Brain microvascular endothelial cell (primary cell): ENCODE measurements around the gene PPIA.

Experiments
- DNase-seq: peaks from one replicate; pipeline ENCODE4 v3.0.0-alpha.2; 2020
- H3K27ac ChIP-seq: fragments of 250-450 bp; sonication (Bioruptor Pico); 2 replicates; pipeline ENCODE4 v1.5.1; 2020; ENCODE audit warnings: mild to moderate bottlenecking, moderate library complexity
- H3K27me3 ChIP-seq: fragments of 250-450 bp; sonication (Bioruptor Pico); replicated peaks from 2 replicates; pipeline ENCODE4 v1.5.1; 2020; ENCODE audit warnings: mild to moderate bottlenecking
- H3K36me3 ChIP-seq: fragments of 250-450 bp; sonication (Bioruptor Pico); replicated peaks from 2 replicates; pipeline ENCODE4 v1.5.1; 2020; ENCODE audit warnings: mild to moderate bottlenecking
- H3K4me3 ChIP-seq: 2 replicates; pipeline ENCODE4 v1.5.1; 2011; ENCODE audit warnings: low read depth, mild to moderate bottlenecking, control low read depth, low read length, moderate library complexity
- in situ Hi-C: cut with HindIII; loops from 2 replicates; pipeline ENCODE4 v1.10.0; 2017; ENCODE audit warnings: low sequenced_read_pairs, low pct_ligation_motif_present
- TF ChIP-seq, protein P1 (sequence below): IDR thresholded peaks from 2 replicates; pipeline ENCODE4 v1.5.1; 2011; ENCODE audit warnings: low read depth, mild to moderate bottlenecking, moderate library complexity, low read length, control low read depth, inconsistent platforms; ENCODE audit errors: missing control alignments

Gene PPIA

DNA sequence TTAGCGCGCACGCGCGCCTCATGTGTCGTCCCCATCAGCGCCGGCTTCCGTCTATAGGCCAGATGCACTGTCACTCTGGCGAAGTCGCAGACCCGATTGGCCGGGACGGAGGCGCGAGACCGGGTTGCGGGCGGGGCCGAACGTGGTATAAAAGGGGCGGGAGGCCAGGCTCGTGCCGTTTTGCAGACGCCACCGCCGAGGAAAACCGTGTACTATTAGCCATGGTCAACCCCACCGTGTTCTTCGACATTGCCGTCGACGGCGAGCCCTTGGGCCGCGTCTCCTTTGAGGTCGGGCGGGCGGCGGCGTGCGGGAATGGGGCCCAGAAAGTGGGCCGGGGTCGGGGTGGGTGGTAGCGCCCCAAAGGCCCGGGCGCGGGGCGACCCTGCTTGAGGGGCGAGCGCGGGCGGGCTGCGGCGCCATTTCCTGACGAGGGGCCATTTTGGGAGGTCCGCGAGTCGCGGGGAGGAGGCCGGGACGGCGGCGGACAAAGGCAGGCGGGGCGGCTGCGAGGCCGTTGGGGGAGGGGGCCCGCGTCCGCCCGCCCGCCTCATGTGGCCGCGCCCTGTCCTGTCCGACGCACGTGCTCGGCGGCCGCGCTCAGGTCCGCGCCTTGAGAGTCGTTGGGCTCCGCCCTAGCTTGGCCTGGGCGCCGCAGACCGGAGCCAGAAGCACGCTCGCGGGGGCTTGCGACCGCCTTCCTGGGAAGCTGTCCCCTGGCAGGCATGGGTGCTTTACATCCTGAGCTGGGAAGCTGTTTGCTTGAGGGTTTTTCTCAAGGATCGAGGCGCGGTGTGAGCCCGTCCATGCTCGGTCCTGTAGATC, at the start of gene PPIA:
Gene PPIA (plus strand): TSS at position 178 of the 825 bp plus-strand sequence. CDS start 44 bp downstream, at position 222.
- Histone ChIP-seq H3K4me3 (peak within 1 kb of the TSS; percentile 98), H3K27ac (peak within 1 kb of the TSS; percentile 96), H3K36me3 (peaks cover 39% of the 10 kb centered on the region), H3K27me3 (no peaks in the 10 kb centered on the region)
- TF ChIP-seq, protein P1, sequence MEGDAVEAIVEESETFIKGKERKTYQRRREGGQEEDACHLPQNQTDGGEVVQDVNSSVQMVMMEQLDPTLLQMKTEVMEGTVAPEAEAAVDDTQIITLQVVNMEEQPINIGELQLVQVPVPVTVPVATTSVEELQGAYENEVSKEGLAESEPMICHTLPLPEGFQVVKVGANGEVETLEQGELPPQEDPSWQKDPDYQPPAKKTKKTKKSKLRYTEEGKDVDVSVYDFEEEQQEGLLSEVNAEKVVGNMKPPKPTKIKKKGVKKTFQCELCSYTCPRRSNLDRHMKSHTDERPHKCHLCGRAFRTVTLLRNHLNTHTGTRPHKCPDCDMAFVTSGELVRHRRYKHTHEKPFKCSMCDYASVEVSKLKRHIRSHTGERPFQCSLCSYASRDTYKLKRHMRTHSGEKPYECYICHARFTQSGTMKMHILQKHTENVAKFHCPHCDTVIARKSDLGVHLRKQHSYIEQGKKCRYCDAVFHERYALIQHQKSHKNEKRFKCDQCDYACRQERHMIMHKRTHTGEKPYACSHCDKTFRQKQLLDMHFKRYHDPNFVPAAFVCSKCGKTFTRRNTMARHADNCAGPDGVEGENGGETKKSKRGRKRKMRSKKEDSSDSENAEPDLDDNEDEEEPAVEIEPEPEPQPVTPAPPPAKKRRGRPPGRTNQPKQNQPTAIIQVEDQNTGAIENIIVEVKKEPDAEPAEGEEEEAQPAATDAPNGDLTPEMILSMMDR, result no peak
- in situ Hi-C loops, result no loop called here
- DNase-seq, result peak; percentile 96

DNA sequence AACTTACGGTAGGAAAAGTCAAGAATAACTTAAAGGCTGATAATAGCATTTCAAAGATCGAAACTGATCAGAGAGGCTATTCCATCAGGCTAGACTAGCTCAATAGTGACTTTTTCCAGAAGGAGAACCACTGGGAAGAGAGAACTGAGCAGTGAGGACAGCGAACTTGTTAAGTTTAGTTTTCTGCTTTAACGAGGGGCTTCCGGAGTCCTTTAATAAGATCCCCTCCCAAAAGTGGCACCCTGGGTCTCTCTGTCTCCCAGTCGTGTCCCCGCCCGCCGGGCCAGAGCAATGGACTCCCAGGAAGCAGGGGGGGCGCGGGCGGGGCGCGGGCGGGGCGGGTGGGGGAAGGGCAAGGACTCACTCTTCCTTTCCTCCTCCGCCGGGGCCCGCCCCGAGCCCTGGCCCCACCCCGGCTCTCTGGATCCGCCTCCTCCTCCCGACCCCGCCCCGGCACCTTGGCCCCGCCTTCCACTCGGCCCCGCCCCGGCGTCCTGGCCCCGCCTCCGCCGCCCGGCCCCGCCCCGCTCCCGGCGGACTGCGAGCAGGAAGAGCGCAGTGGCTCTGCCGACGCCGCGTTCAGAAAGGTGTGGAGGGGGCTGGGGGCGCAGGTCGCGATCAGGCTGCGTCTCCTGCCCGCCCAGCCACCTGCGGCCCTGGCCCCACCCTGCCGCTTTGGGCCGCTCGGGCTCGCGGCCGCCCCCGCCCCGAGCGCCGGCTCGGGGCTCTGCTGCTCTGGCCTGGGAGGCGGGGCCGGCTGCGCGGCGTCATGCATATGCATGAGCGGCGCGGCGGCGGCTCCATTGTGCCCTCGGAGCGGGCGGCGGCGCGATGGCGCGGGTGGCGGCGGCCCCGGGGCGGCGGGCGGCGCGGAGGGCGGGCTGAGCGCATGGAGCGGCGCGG, 48.2 kb upstream of the PPIA start, which contains the start of gene ZMIZ2:
Gene ZMIZ2 (plus strand): TSS at position 803 of the 903 bp plus-strand sequence. CDS start 7,403 bp downstream, outside the sequence.
- H3K4me3 ChIP-seq, result peak within 1 kb of the TSS; percentile 76
- no peaks in the 10 kb centered on the region for H3K27me3 ChIP-seq
- H3K27ac ChIP-seq, result peak within 1 kb of the TSS; percentile 91
- TF ChIP-seq, protein P1, result no peak
- H3K36me3 ChIP-seq, result no peaks in the 10 kb centered on the region
- peak; percentile 75 for DNase-seq
- in situ Hi-C loops, result no loop called here

DNA sequence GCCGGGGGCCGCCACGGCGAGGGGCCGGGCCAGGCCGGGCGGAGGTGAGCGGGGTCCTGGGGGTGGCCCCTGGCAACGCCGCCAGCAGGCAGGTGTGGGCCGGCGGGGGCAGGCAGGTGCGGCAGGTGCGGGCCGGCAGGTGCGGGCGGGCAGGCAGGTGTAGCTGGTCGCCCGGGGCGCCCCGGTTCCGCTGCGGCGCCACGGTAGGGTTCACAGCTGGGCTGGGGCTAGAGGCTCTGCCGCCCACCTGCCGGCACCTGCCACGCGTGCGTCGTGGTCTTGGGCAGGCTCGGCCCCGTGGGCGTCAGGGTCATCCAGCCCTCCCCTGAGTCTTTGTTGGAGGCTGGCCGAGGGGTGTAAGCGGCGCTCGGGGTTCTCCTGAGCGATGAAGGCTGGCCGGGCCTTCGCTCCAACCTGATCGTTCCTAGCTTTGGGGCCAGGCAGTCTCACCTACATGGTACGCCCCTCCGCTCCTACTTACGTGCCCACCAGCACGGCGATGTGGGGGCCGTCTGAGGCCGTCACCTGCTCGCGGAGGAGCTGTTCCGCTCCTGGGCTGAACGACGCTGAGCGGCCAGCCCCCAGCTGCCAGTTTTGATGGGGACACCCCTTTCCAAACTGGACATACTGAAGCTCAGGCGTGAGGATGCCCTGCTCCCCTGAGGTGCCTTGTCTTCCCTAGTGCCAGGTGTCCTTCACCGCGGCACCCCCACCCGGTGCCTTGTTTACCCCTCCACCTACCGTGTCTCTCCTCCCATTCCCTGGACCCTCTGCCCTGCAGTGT, 47.3 kb upstream of the PPIA start:
- DNase-seq, result no peak
- in situ Hi-C loops, result no loop called here
- Histone ChIP-seq H3K27ac (peak overlapping the region; percentile 36), H3K4me3 (peak overlapping the region; percentile 76), H3K27me3 (no peaks in the 10 kb centered on the region), H3K36me3 (no peaks in the 10 kb centered on the region)
- TF ChIP-seq, protein P1, result no peak

DNA sequence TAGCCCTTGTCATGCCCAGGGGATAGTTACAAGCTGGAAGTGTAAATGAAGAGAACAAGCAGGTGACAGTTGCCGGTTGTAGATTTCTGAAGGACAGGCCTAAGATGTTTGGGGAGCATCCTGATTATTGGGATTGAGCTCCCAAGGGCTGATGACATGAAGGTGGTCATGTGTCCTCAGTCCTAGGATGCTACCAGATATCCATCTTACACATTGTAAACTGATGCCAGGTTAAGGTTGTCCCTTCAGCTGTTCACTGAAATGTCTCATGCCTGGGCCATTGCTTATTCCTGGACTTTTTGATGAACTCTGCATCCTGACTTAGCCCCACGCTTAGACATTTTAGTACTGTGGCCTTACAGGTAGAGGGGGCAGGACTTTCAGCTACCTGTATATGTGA, 46.5 kb upstream of the PPIA start:
- Histone ChIP-seq H3K4me3 (peak overlapping the region; percentile 76), H3K27me3 (no peaks in the 10 kb centered on the region), H3K36me3 (no peaks in the 10 kb centered on the region), H3K27ac (no peak overlapping the region)
- TF ChIP-seq, protein P1, result no peak
- no peak for DNase-seq
- in situ Hi-C loops, result no loop called here

DNA sequence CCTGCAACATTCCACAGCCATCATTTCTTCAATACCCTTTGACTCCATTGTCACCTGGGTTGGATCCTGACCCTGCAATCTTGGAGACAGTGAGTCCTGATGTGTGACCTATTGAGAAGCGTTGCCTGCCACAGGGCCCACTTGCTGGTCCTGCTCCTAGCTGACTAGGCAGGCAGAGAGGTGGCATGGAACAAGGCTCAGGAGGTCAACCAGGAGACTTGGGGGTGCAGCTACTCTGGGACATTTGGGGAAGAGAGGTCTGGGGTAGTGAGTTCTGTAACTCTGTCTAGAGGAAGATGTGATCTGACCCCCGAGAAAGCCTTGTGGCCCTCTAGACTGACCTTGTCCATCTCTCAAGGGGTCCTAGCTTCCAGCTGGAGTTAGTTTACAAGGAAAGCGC, 46.1 kb upstream of the PPIA start:
- DNase-seq, result no peak
- H3K27ac ChIP-seq, result no peak overlapping the region
- in situ Hi-C loops, result no loop called here
- no peaks in the 10 kb centered on the region for H3K27me3 ChIP-seq
- no peaks in the 10 kb centered on the region for H3K36me3 ChIP-seq
- no peak overlapping the region for H3K4me3 ChIP-seq
- TF ChIP-seq, protein P1, result no peak
